Measurements from ENCODE around the gene EXOC3L1. TPM values are rescaled to one million over a fixed set of nuclear protein-coding genes. Genes with fewer than 3 reads are reported as not detected.

The EXOC3L1 gene
- total and polyA plus RNA-seq, 2 of the 13 experiments (the other 11 are each of a cell fraction or from before 2014, with no cell fraction given), result 0.12 TPM; not detected in 1

GRCh38 chr16:67183627-67184452 is 6.1 kb downstream of the EXOC3L1 start, which contains the start of gene MATCAP1 (continued):
- no peak for TF ChIP-seq CERS6 (CRISPR knock-in tag; IDR thresholded peaks at IDR 0.05)
- peak; percentile 67 for TF ChIP-seq TGIF2 (CRISPR knock-in tag; IDR thresholded peaks at IDR 0.05)
- peak; percentile 74 for TF ChIP-seq DRAP1 (CRISPR knock-in tag; IDR thresholded peaks at IDR 0.05)
- peak; percentile 76; the same call in 1 of the 2 replicates for TF ChIP-seq ZNF788 (CRISPR knock-in tag; IDR thresholded peaks at IDR 0.05; ENCODE audit: borderline replicate concordance)
- TF ChIP-seq ZNF317 (CRISPR knock-in tag; IDR thresholded peaks at IDR 0.05), result 0 out of 2 replicates have a peak, but pooled peaks have one; percentile 58
- no peak for TF ChIP-seq HNRNPUL1 (IDR thresholded peaks at IDR 0.05; ENCODE audit: low read depth, low read length)
- TF ChIP-seq ARID2 (CRISPR knock-in tag; IDR thresholded peaks at IDR 0.05; ENCODE audit: borderline replicate concordance), result peak; percentile 81; the same call in 1 of the 2 replicates
- peak; percentile 84 for TF ChIP-seq ZNF740 (CRISPR knock-in tag; IDR thresholded peaks at IDR 0.05)
- no peak for TF ChIP-seq ZC3H13 (CRISPR knock-in tag; IDR thresholded peaks at IDR 0.05)
- TF ChIP-seq, protein P1, sequence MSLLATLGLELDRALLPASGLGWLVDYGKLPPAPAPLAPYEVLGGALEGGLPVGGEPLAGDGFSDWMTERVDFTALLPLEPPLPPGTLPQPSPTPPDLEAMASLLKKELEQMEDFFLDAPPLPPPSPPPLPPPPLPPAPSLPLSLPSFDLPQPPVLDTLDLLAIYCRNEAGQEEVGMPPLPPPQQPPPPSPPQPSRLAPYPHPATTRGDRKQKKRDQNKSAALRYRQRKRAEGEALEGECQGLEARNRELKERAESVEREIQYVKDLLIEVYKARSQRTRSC (CRISPR knock-in tag; IDR thresholded peaks at IDR 0.05; ENCODE audit: low read depth), result peak; percentile 69; the same call in 1 of the 2 replicates
- peak; percentile 72 for TF ChIP-seq NR2C2 (CRISPR knock-in tag; IDR thresholded peaks at IDR 0.05; ENCODE audit: borderline replicate concordance)
- TF ChIP-seq ZSCAN20 (CRISPR knock-in tag; IDR thresholded peaks at IDR 0.05; ENCODE audit: borderline replicate concordance), result 0 out of 2 replicates have a peak, but pooled peaks have one; percentile 53
- peak; percentile 78; the same call in 1 of the 2 replicates for TF ChIP-seq ZNF503 (CRISPR knock-in tag; IDR thresholded peaks at IDR 0.05)
- no peak for TF ChIP-seq FOXA1 (IDR thresholded peaks at IDR 0.05)
- TF ChIP-seq FOXA1 (CRISPR knock-in tag; IDR thresholded peaks at IDR 0.05), result 0 out of 2 replicates have a peak, but pooled peaks have one; percentile 7
- TF ChIP-seq GLI4 (CRISPR knock-in tag; IDR thresholded peaks at IDR 0.05; ENCODE audit: borderline replicate concordance), result peak; percentile 79; the same call in 1 of the 2 replicates
- TF ChIP-seq ZNF350 (CRISPR knock-in tag; IDR thresholded peaks at IDR 0.05; ENCODE audit: borderline replicate concordance, low read depth), result peak; percentile 88; the same call in 1 of the 2 replicates
- peak; percentile 88 for TF ChIP-seq SP5 (CRISPR knock-in tag; IDR thresholded peaks at IDR 0.05; ENCODE audit: borderline replicate concordance, low read depth)
- TF ChIP-seq ZNF691 (CRISPR knock-in tag; IDR thresholded peaks at IDR 0.05; ENCODE audit: borderline replicate concordance, low read depth), result peak; percentile 41
- 0 out of 2 replicates have a peak, but pooled peaks have one; percentile 38 for TF ChIP-seq PAWR (CRISPR knock-in tag; IDR thresholded peaks at IDR 0.05; ENCODE audit: borderline replicate concordance)
- TF ChIP-seq ZNF670 (CRISPR knock-in tag; IDR thresholded peaks at IDR 0.05; ENCODE audit: borderline replicate concordance), result peak; percentile 22; the same call in 1 of the 2 replicates
- peak; percentile 73 for TF ChIP-seq ZFX (CRISPR knock-in tag; IDR thresholded peaks at IDR 0.05; ENCODE audit: low read depth)
- peak; percentile 78 for TF ChIP-seq SOX5 (CRISPR knock-in tag; IDR thresholded peaks at IDR 0.05; ENCODE audit: borderline replicate concordance)

All from HepG2 (cell line).